ENCODE data around the gene KLRC4.
"Not testable (repeated sequence)": the region's sequence is repeated elsewhere in the genome, so short reads cannot be mapped to it uniquely, and the experiment has no call there.

KLRC4 gene

GRCh38 chr12:10397296-10397695, 12.3 kb downstream of the KLRC4 start:
- DNase-seq (ENCODE audit: low read depth, low spot score): no peak

GRCh38 chr12:10396176-10396575, 13.4 kb downstream of the KLRC4 start:
- DNase-seq (ENCODE audit: low read depth, low spot score): not testable (repeated sequence)

- DNase-seq (ENCODE audit: low read depth, low spot score): no peak
These were observed 14.1 kb downstream of the KLRC4 start for GRCh38 chr12:10395390-10395998.

GRCh38 chr12:10394531-10395152, 14.9 kb downstream of the KLRC4 start:
- not testable (repeated sequence) for DNase-seq (ENCODE audit: low read depth, low spot score)

GRCh38 chr12:10393291-10393690, 16.3 kb downstream of the KLRC4 start:
- DNase-seq (ENCODE audit: low read depth, low spot score): no peak

- no peak for DNase-seq (ENCODE audit: low read depth, low spot score)
These were observed 17.1 kb downstream of the KLRC4 start for GRCh38 chr12:10392394-10392930.

- DNase-seq (ENCODE audit: low read depth, low spot score): not testable (repeated sequence)
These were observed 18.6 kb downstream of the KLRC4 start for GRCh38 chr12:10390991-10391390.

- no peak for DNase-seq (ENCODE audit: low read depth, low spot score)
These were observed 19.7 kb downstream of the KLRC4 start, which contains the start of gene KLRK1 for GRCh38 chr12:10389904-10390303. Gene KLRK1, minus strand, starts transcription at chr12:10390041. Its CDS starts 1,231 bp downstream, at chr12:10388810.

GRCh38 chr12:10388624-10389413, 20.7 kb downstream of the KLRC4 start:
- DNase-seq (ENCODE audit: low read depth, low spot score): no peak

GRCh38 chr12:10387498-10387897, 22.1 kb downstream of the KLRC4 start:
- not testable (repeated sequence) for DNase-seq (ENCODE audit: low read depth, low spot score)

- DNase-seq (ENCODE audit: low read depth, low spot score): no peak
These were observed 22.7 kb downstream of the KLRC4 start for GRCh38 chr12:10386857-10387256.

- DNase-seq (ENCODE audit: low read depth, low spot score): no peak
These were observed 24.4 kb downstream of the KLRC4 start for GRCh38 chr12:10385166-10385613.

- no peak for DNase-seq (ENCODE audit: low read depth, low spot score)
These were observed 25.4 kb downstream of the KLRC4 start for GRCh38 chr12:10384191-10384590.

GRCh38 chr12:10381928-10382628, 27.5 kb downstream of the KLRC4 start:
- no peak for DNase-seq (ENCODE audit: low read depth, low spot score)

GRCh38 chr12:10378737-10379136, 30.8 kb downstream of the KLRC4 start:
- DNase-seq (ENCODE audit: low read depth, low spot score): not testable (repeated sequence)

- DNase-seq (ENCODE audit: low read depth, low spot score): no peak
These were observed 34.9 kb downstream of the KLRC4 start for GRCh38 chr12:10374624-10375018.

- no peak for DNase-seq (ENCODE audit: low read depth, low spot score)
These were observed 37.0 kb downstream of the KLRC4 start for GRCh38 chr12:10372559-10372958.

GRCh38 chr12:10371893-10372535, 37.5 kb downstream of the KLRC4 start:
- not testable (repeated sequence) for DNase-seq (ENCODE audit: low read depth, low spot score)

GRCh38 chr12:10369557-10370415, 39.8 kb downstream of the KLRC4 start:
- DNase-seq (ENCODE audit: low read depth, low spot score): no peak

All from activated CD4-positive, CD25-positive, alpha-beta regulatory T cell treated with anti-CD3 and anti-CD28 coated beads, Interleukin-2, amount 50 U/mL, for 16 hours (primary cell).